ENCODE measurements around the gene TAF11. TPM values are rescaled to one million over a fixed set of nuclear protein-coding genes. Genes with fewer than 3 reads are reported as not detected.

The TAF11 gene
- total RNA-seq, 6 donors from 2014 or later, result 15.4 to 35.6 (median 19.3) TPM

DNA sequence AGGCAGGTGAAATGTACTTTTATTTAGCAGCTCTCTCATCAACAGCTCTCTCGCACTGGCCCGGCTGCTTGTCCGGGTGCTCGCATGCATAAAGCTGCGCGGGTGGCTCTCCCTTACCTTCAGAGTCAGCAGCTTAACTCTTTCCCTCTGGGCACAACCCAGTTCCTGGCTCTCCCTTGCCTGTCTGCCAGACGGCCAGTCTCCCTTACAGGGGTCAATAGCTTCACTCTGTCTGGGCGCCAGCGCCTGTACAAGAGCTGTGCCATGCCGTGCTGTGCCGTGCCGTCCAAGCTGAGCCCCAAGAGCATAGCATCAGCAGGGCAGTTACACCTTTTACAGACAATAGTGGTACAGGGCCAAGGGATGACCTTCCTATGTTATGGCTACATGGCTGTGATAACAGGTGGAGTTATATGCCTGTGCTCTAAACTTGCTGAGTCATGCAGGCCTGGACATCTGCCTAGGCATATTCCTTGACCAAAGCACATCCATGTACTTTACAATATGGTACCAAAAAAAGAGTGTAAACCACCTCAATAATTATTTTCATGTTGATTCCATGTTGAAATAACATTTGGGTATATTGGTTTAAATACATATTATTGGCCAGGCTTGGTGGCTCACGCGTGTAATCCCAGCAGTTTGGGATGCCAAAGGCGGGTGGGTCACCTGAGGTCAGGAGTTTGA is 48.0 kb downstream of the TAF11 start:
- Histone ChIP-seq H3K4me1 (peaks cover 0 to 6% (median 0%) of the 10 kb centered on the region in 4 donors), H3K4me3 (no peak overlapping the region), H3K27ac (no peak overlapping the region), H3K27me3 (no peaks in the 10 kb centered on the region), H3K36me3 (peaks cover 6 to 29% (median 15%) of the 10 kb centered on the region in 4 donors), H3K9me3 (no peaks in the 10 kb centered on the region)
- 96 to 97% methylated on average over 13 to 15 of the region's 15 CpGs for WGBS, 2 donors
- DNase-seq (peak in 1 of 2 donors; percentile 48), ATAC-seq (ENCODE audit: low FRiP score in 2 of 2) (peak in 1 of 2 donors; percentile 19)
- TF ChIP-seq POLR2AphosphoS5 (IDR thresholded peaks at IDR 0.05) (no peak), POLR2A (IDR thresholded peaks at IDR 0.05) (no peak), EP300 (IDR thresholded peaks at IDR 0.05) (no peak)
- TF ChIP-seq, protein P1, sequence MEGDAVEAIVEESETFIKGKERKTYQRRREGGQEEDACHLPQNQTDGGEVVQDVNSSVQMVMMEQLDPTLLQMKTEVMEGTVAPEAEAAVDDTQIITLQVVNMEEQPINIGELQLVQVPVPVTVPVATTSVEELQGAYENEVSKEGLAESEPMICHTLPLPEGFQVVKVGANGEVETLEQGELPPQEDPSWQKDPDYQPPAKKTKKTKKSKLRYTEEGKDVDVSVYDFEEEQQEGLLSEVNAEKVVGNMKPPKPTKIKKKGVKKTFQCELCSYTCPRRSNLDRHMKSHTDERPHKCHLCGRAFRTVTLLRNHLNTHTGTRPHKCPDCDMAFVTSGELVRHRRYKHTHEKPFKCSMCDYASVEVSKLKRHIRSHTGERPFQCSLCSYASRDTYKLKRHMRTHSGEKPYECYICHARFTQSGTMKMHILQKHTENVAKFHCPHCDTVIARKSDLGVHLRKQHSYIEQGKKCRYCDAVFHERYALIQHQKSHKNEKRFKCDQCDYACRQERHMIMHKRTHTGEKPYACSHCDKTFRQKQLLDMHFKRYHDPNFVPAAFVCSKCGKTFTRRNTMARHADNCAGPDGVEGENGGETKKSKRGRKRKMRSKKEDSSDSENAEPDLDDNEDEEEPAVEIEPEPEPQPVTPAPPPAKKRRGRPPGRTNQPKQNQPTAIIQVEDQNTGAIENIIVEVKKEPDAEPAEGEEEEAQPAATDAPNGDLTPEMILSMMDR (IDR thresholded peaks at IDR 0.05), result no peak

DNA sequence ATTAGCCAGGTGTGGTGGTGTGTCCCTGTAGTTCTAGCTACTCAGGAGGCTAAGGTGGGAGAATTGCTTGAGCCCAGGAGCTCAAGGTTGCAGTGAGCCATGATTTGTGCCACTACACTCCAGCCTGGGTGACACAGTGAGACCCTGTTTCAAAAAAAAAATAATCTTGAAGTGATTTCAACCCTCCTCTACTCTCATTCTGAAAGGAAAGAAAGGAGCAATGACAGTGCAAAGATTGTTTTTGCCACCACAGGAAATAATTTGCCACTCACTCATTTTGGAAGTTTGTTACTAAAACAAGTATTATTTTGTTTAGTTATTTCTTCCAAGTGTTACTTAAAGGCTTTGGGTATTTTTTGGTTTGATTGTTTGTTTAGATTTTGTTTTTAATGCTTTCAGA is 50.3 kb downstream of the TAF11 start:
- TF ChIP-seq POLR2AphosphoS5 (IDR thresholded peaks at IDR 0.05) (no peak), POLR2A (IDR thresholded peaks at IDR 0.05) (no peak), EP300 (IDR thresholded peaks at IDR 0.05) (no peak)
- TF ChIP-seq, protein P1 (IDR thresholded peaks at IDR 0.05), result no peak
- Histone ChIP-seq H3K27ac (no peak overlapping the region), H3K27me3 (no peaks in the 10 kb centered on the region), H3K36me3 (peaks cover 8 to 36% (median 17%) of the 10 kb centered on the region in 4 donors), H3K4me1 (peaks cover 0 to 6% (median 0%) of the 10 kb centered on the region in 4 donors), H3K4me3 (no peak overlapping the region), H3K9me3 (no peaks in the 10 kb centered on the region)
- no peak for ATAC-seq (ENCODE audit: low FRiP score in 2 of 2)
- no peak for DNase-seq

DNA sequence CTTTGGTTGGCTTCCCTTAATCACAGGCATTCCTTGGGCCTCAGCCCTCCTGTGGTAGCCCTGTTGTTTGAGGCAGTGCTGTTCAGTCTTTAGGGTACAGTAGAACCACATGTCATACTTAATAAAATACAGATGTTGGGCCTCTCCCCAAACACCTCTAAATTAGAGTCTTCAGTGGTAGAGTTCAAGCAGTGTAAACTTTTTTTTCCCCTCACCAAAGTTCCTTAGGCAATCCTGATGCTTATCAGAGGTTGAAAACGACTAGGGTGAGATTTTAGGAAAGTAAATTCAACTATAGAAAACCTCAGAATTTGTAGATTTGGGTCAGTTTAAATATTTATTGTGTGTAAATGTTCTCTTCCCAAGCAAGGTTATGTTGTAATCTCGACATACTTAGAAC is 51.4 kb downstream of the TAF11 start:
- peak overlapping the region in 1 of 4 donors; percentile 24 for H3K27ac ChIP-seq
- H3K4me1 ChIP-seq, result peaks cover 0 to 6% (median 0%) of the 10 kb centered on the region in 4 donors
- peaks cover 8 to 36% (median 20%) of the 10 kb centered on the region in 4 donors for H3K36me3 ChIP-seq
- DNase-seq (no peak), ATAC-seq (ENCODE audit: low FRiP score in 2 of 2) (no peak)
- H3K27me3 ChIP-seq, result no peaks in the 10 kb centered on the region
- no peaks in the 10 kb centered on the region for H3K9me3 ChIP-seq
- WGBS, 2 donors, result 65 to 70% methylated on average over 2 of the region's 2 CpGs
- TF ChIP-seq EP300 (IDR thresholded peaks at IDR 0.05), result no peak
- no peak for TF ChIP-seq POLR2A (IDR thresholded peaks at IDR 0.05)
- TF ChIP-seq POLR2AphosphoS5 (IDR thresholded peaks at IDR 0.05), result no peak
- H3K4me3 ChIP-seq, result no peak overlapping the region

DNA sequence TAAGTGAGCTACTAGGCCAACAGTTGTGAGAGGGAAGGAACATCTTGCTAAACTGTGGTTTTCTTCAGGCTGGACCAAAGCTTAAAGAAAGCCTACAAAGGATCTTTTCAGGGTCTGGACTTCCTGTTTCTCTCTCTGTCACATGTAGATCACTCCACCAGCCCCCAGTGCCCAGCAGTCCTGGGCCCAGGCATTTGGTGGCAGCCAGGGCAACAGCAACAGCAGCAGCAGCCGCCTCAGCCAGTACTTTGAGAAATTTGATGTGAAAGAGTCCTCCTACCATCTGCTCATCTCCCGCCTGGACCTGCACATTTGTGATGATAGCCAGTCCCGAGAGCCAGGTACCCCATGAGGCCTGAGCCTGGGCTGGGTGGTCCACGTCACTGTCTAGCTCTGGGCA is 51.8 kb downstream of the TAF11 start:
- Histone ChIP-seq H3K4me3 (no peak overlapping the region), H3K36me3 (peaks cover 8 to 36% (median 20%) of the 10 kb centered on the region in 4 donors), H3K9me3 (no peaks in the 10 kb centered on the region), H3K27me3 (no peaks in the 10 kb centered on the region), H3K4me1 (peaks cover 0 to 6% (median 0%) of the 10 kb centered on the region in 4 donors), H3K27ac (peak overlapping the region in 2 of 4 donors; percentile 23 to 24)
- TF ChIP-seq EP300 (IDR thresholded peaks at IDR 0.05) (no peak), POLR2A (IDR thresholded peaks at IDR 0.05) (no peak), POLR2AphosphoS5 (IDR thresholded peaks at IDR 0.05) (no peak)
- TF ChIP-seq, protein P1 (IDR thresholded peaks at IDR 0.05), result no peak
- WGBS, 2 donors, result 96 to 100% methylated on average over 4 of the region's 4 CpGs
- ATAC-seq (ENCODE audit: low FRiP score in 2 of 2), result no peak
- DNase-seq, result peak; percentile 27 to 38

DNA sequence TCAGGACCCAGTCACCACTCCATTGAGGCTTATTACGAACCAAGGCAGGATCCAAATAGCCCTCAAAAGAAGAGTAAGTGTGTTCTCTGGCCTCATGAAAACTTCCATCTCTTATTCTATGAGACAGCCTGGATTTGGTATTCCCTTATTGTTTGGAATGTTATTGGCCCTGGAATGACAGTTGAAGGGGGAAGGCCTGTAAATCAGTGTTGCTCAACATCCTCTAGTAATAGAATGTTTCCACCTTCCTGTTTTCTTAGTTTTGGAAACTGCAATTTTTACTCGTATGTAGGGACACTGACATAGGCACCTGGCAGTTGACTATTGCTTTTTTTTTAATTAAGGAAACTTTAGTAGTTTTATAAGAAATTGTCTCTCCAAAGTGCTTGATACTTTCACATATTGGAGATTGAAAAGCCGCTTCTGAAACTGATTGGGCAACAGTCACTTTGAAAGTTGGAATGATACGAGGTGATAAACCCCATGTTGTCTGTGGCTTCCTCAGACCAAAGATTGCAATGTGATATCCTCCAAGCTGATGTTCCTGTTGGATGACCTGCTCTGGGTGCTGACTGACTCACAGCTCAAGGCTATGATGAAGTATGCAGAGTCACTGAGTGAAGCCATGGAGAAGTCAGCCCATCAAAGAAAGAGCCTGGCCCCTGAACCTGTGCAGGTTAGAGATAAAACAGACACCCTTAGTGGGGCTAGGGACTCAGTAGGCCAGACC is 52.9 kb downstream of the TAF11 start:
- Histone ChIP-seq H3K4me3 (no peak overlapping the region), H3K36me3 (peaks cover 8 to 41% (median 20%) of the 10 kb centered on the region in 4 donors), H3K27me3 (no peaks in the 10 kb centered on the region), H3K4me1 (peaks cover 0 to 6% (median 0%) of the 10 kb centered on the region in 4 donors), H3K27ac (peak overlapping the region in 1 of 4 donors; percentile 17), H3K9me3 (no peaks in the 10 kb centered on the region)
- DNase-seq (no peak), ATAC-seq (ENCODE audit: low FRiP score in 2 of 2) (no peak)
- WGBS, 2 donors, result 71 to 72% methylated on average over 4 of the region's 4 CpGs
- TF ChIP-seq POLR2AphosphoS5 (IDR thresholded peaks at IDR 0.05) (no peak), POLR2A (IDR thresholded peaks at IDR 0.05) (no peak)
- TF ChIP-seq, protein P1 (IDR thresholded peaks at IDR 0.05), result no peak

All from upper lobe of left lung (tissue), 6 donors.